Keratinocyte (primary cell): ENCODE results near the gene VPS13D. TPM values are rescaled to one million over a fixed set of nuclear protein-coding genes. Genes with fewer than 3 reads are reported as not detected.

Experiments
- DNase-seq: peaks from one replicate; pipeline ENCODE4 v3.0.0-alpha.2; 2011; ENCODE audit warnings: low read depth, missing footprints, low spot score
- FAIRE-seq: peaks from 2 replicates; lab custom pipeline; 2011; peaks lifted over from hg19 to GRCh38; lab: Jason Lieb, UNC
- H2AFZ ChIP-seq: 2 replicates; pipeline ENCODE4 v1.6.0; 2012; ENCODE audit warnings: low read length, control low read depth, inconsistent platforms; ENCODE audit not compliant: control insufficient read depth
- H3K27ac ChIP-seq: 2 replicates; pipeline ENCODE4 v1.5.1; 2011; ENCODE audit warnings: low read length; ENCODE audit not compliant: control insufficient read depth, insufficient read depth
- H3K27me3 ChIP-seq: 3 replicates; pipeline ENCODE4 v1.6.0; 2011; ENCODE audit warnings: low read length; ENCODE audit not compliant: control insufficient read depth, insufficient read depth; ENCODE audit errors: extremely low read depth
- H3K36me3 ChIP-seq, 2 experiments: 2 replicates in 1 of 2; 3 replicates in 1 of 2; pipeline ENCODE4 v1.5.1; 2011; ENCODE audit warnings: low read length in 2 of 2, mild to moderate bottlenecking in 1 of 2; ENCODE audit not compliant: control insufficient read depth in 2 of 2, insufficient read depth in 2 of 2; ENCODE audit errors: extremely low read depth in 1 of 2
- H3K4me1 ChIP-seq: 3 replicates; pipeline ENCODE4 v1.5.1; 2011; ENCODE audit warnings: low read length; ENCODE audit not compliant: control insufficient read depth, insufficient read depth; ENCODE audit errors: extremely low read depth
- H3K4me2 ChIP-seq: 3 replicates; pipeline ENCODE4 v1.6.0; 2011; ENCODE audit warnings: low read depth, low read length; ENCODE audit not compliant: control insufficient read depth, insufficient read depth; ENCODE audit errors: extremely low read depth
- H3K4me3 ChIP-seq, 3 experiments: fragments of 200-600 bp in 1 of 3; sonication (generic) in 1 of 3; 2 replicates in 2 of 3; 3 replicates in 1 of 3; pipeline ENCODE4 v1.5.1; 2011 to 2016; ENCODE audit warnings: low read length in 3 of 3, mild to moderate bottlenecking in 3 of 3, control low read depth in 2 of 3, inconsistent platforms in 1 of 3, low read depth in 1 of 3, mixed read lengths in 1 of 3, mixed run types in 1 of 3, moderate library complexity in 1 of 3; ENCODE audit not compliant: control insufficient read depth in 2 of 3, insufficient read depth in 2 of 3; ENCODE audit errors: extremely low read depth in 1 of 3
- H3K79me2 ChIP-seq: 2 replicates; pipeline ENCODE4 v1.6.0; 2012; ENCODE audit warnings: low read length; ENCODE audit not compliant: control insufficient read depth, insufficient read depth
- H3K9ac ChIP-seq: 3 replicates; pipeline ENCODE4 v1.6.0; 2011; ENCODE audit warnings: low read length; ENCODE audit not compliant: control insufficient read depth, insufficient read depth; ENCODE audit errors: extremely low read depth
- H3K9me1 ChIP-seq: 3 replicates; pipeline ENCODE4 v1.6.0; 2011; ENCODE audit warnings: low read length; ENCODE audit not compliant: control insufficient read depth, insufficient read depth; ENCODE audit errors: extremely low read depth
- H3K9me3 ChIP-seq: 2 replicates; pipeline ENCODE4 v1.5.1; 2012; ENCODE audit warnings: low read depth, low read length; ENCODE audit not compliant: control insufficient read depth
- H4K20me1 ChIP-seq: 3 replicates; pipeline ENCODE4 v1.6.0; 2011; ENCODE audit warnings: low read length; ENCODE audit not compliant: control insufficient read depth, insufficient read depth; ENCODE audit errors: extremely low read depth
- CTCF ChIP-seq, 3 experiments: IDR thresholded peaks in 1 of 3; conservative IDR thresholded peaks in 1 of 3; optimal IDR thresholded peaks in 1 of 3; 2 replicates in 2 of 3; 3 replicates in 1 of 3; pipeline versions ENCODE3 to v1.5.1; 2011; ENCODE audit warnings: low read length in 3 of 3, mild to moderate bottlenecking in 3 of 3, moderate library complexity in 2 of 3, control low read depth in 1 of 3, inconsistent platforms in 1 of 3; ENCODE audit not compliant: insufficient read depth in 2 of 3; ENCODE audit errors: extremely low read depth in 1 of 3
- EZH2 ChIP-seq: IDR thresholded peaks from one replicate; pipeline ENCODE4 v1.6.1; 2012; ENCODE audit warnings: inconsistent platforms, mild to moderate bottlenecking, low read length, moderate library complexity
- dilution Hi-C: fragments of 300-500 bp; cut with MboI; formaldehyde crosslinking; loops from one replicate; pipeline ENCODE4 v1.7.0; 2020; ENCODE audit warnings: low sequenced_read_pairs; ENCODE audit not compliant: extremely low pct_ligation_motif_present
- polyA plus RNA-seq, 5 experiments: library from polyadenylated mRNA; depleted of rRNA in 3 of 5; stranded (reverse) in 3 of 5; stranded (forward) in 1 of 5; unstranded in 1 of 5; fragments of >200 nt; gene quantifications; 1 replicate in 1 of 5; 2 replicates in 3 of 5; 3 replicates in 1 of 5; pipeline versions ENCODE4 v1.2.1 to v1.2.3, GENCODE V29; 2011 to 2012; ENCODE audit warnings: missing spikeins in 2 of 5, low read depth in 1 of 5, low replicate concordance in 1 of 5

VPS13D gene
- polyA plus RNA-seq, 1 donor (not counting 4 experiments of a cell fraction or from before 2014, with no cell fraction given), result 19.0 TPM

GRCh38 chr1:12407050-12407961 is 177.5 kb downstream of the VPS13D start:
- H3K27ac ChIP-seq, result no peak overlapping the region
- no peaks in the 10 kb centered on the region for H3K79me2 ChIP-seq
- dilution Hi-C loops, result no loop called here
- no peaks in the 10 kb centered on the region for H3K9me1 ChIP-seq
- no peaks in the 10 kb centered on the region for H3K9me3 ChIP-seq
- TF ChIP-seq CTCF (optimal IDR thresholded peaks at IDR 0.05 in 1 of 3, IDR thresholded peaks at IDR 0.05 in 1 of 3, conservative IDR thresholded peaks at IDR 0.05 in 1 of 3; ENCODE audit: extremely low read depth in 1 of 3, insufficient read depth in 2 of 3, low read length in 3 of 3), result peak in 2 of 3 experiments; percentile 13 to 24
- TF ChIP-seq EZH2, result no peak
- FAIRE-seq (no peak), DNase-seq (no peak)
- no peaks in the 10 kb centered on the region for H4K20me1 ChIP-seq
- H3K4me1 ChIP-seq, result no peaks in the 10 kb centered on the region
- no peaks in the 10 kb centered on the region for H3K27me3 ChIP-seq
- H2AFZ ChIP-seq, result no peak overlapping the region
- H3K36me3 ChIP-seq, result peaks cover 9 to 25% of the 10 kb centered on the region in 2 experiments
- H3K4me2 ChIP-seq, result no peak overlapping the region
- H3K4me3 ChIP-seq, result no peak overlapping the region
- H3K9ac ChIP-seq, result no peak overlapping the region

GRCh38 chr1:12407962-12408454 is 178.2 kb downstream of the VPS13D start:
- Histone ChIP-seq H3K4me1 (no peaks in the 10 kb centered on the region), H3K79me2 (no peaks in the 10 kb centered on the region), H3K36me3 (peaks cover 9 to 22% of the 10 kb centered on the region in 2 experiments), H3K9ac (no peak overlapping the region), H2AFZ (no peak overlapping the region), H3K4me3 (no peak overlapping the region), H3K9me3 (no peaks in the 10 kb centered on the region), H3K27me3 (no peaks in the 10 kb centered on the region), H3K9me1 (no peaks in the 10 kb centered on the region), H3K4me2 (no peak overlapping the region), H3K27ac (no peak overlapping the region), H4K20me1 (no peaks in the 10 kb centered on the region)
- dilution Hi-C loops, result no loop called here
- no peak for TF ChIP-seq EZH2
- TF ChIP-seq CTCF (optimal IDR thresholded peaks at IDR 0.05 in 1 of 3, IDR thresholded peaks at IDR 0.05 in 1 of 3, conservative IDR thresholded peaks at IDR 0.05 in 1 of 3; ENCODE audit: extremely low read depth in 1 of 3, insufficient read depth in 2 of 3, low read length in 3 of 3), result no peak
- FAIRE-seq, result no peak
- DNase-seq, result no peak
